Fibroblast of lung (primary cell): ENCODE results near the gene MICAL1.

Source experiments
- EZH2 ChIP-seq: IDR thresholded peaks from 2 replicates; pipeline ENCODE4 v1.5.1; 2012; ENCODE audit warnings: low read length, control low read depth, mild to moderate bottlenecking; ENCODE audit errors: missing control alignments
- TF ChIP-seq, protein P1 (sequence below), 2 donors: IDR thresholded peaks in 1 of 2; conservative IDR thresholded peaks in 1 of 2; 1 replicate in 1 of 2; 2 replicates in 1 of 2; pipeline ENCODE4 v1.5.1; 2011 to 2012; ENCODE audit warnings: low read length in 2 of 2, control low read depth in 1 of 2, inconsistent platforms in 1 of 2, low read depth in 1 of 2, mild to moderate bottlenecking in 1 of 2

DNA sequence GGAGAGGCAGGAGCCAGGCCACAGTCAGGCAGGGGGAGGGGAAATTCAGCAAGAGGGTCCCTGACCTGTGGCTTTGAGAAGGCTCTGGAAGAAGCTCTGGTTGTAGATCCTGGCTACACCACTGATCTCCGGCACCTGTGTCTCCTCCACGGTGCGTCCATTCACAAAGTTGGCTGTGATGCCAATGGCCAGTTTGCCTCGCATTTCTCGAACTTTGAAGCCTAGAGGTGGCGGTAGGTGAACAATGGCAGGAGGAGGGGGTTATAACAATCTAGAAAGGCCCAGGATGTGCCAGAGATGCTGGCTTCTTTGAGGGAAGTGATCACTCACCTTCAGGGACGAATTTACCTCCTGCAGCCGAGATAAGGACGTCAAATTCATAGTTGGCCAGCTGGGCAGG is 3.4 kb downstream of the MICAL1 start:
- TF ChIP-seq, protein P1, sequence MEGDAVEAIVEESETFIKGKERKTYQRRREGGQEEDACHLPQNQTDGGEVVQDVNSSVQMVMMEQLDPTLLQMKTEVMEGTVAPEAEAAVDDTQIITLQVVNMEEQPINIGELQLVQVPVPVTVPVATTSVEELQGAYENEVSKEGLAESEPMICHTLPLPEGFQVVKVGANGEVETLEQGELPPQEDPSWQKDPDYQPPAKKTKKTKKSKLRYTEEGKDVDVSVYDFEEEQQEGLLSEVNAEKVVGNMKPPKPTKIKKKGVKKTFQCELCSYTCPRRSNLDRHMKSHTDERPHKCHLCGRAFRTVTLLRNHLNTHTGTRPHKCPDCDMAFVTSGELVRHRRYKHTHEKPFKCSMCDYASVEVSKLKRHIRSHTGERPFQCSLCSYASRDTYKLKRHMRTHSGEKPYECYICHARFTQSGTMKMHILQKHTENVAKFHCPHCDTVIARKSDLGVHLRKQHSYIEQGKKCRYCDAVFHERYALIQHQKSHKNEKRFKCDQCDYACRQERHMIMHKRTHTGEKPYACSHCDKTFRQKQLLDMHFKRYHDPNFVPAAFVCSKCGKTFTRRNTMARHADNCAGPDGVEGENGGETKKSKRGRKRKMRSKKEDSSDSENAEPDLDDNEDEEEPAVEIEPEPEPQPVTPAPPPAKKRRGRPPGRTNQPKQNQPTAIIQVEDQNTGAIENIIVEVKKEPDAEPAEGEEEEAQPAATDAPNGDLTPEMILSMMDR (conservative IDR thresholded peaks at IDR 0.05 in 1 of 2, IDR thresholded peaks at IDR 0.05 in 1 of 2; ENCODE audit: low read depth in 1 of 2, low read length in 2 of 2) = no peak
- no peak for TF ChIP-seq EZH2
